OCI-LY3 (cell line): ENCODE results near the gene DENND2A.
"Not testable (repeated sequence)": the region's sequence is repeated elsewhere in the genome, so short reads cannot be mapped to it uniquely, and the experiment has no call there.

Experiments
- H2AFZ ChIP-seq: fragments of 200-600, 300-600 bp; shearing (Covaris generic); 2 replicates; pipeline ENCODE4 v1.6.0; 2014; ENCODE audit warnings: antibody characterized with exemption, low read depth, low read length
- H3K27ac ChIP-seq: fragments of 200-600, 300-600 bp; sonication (generic); 2 replicates; pipeline ENCODE4 v1.5.1; 2014; ENCODE audit warnings: mild to moderate bottlenecking, low read length, moderate library complexity, mixed read lengths
- H3K27me3 ChIP-seq: fragments of 200-600, 300-600 bp; sonication (generic); 2 replicates; pipeline ENCODE4 v1.6.1; 2014; ENCODE audit warnings: low read depth, low read length, mixed read lengths
- H3K36me3 ChIP-seq: fragments of 200-600, 300-600 bp; sonication (generic); replicated peaks from 2 replicates; pipeline ENCODE3; 2014; ENCODE audit warnings: low read depth, low read length, mixed read lengths
- H3K4me1 ChIP-seq: fragments of 300-600, 200-600 bp; sonication (generic); 2 replicates; pipeline ENCODE4 v1.6.1; 2014; ENCODE audit warnings: low read length, mixed read lengths
- H3K4me2 ChIP-seq: fragments of 200-600, 300-600 bp; sonication (generic); 2 replicates; pipeline ENCODE4 v1.6.1; 2014; ENCODE audit warnings: low read length, mixed read lengths
- H3K4me3 ChIP-seq: fragments of 300-600, 200-600 bp; sonication (generic); 2 replicates; pipeline ENCODE4 v1.5.1; 2014; ENCODE audit warnings: antibody characterized with exemption, mild to moderate bottlenecking, low read length, moderate library complexity
- H3K79me2 ChIP-seq: fragments of 300-600, 200-600 bp; shearing (Covaris generic); 2 replicates; pipeline ENCODE4 v1.6.1; 2014; ENCODE audit warnings: mild to moderate bottlenecking, low read length, mixed read lengths
- H3K9ac ChIP-seq: fragments of 300-600, 200-600 bp; shearing (Covaris generic); 2 replicates; pipeline ENCODE4 v1.6.0; 2014; ENCODE audit warnings: mild to moderate bottlenecking, low read length, moderate library complexity
- H3K9me3 ChIP-seq: fragments of 200-600, 300-600 bp; shearing (Covaris generic); 2 replicates; pipeline ENCODE4 v1.6.1; 2014; ENCODE audit warnings: low read length, mixed read lengths; ENCODE audit not compliant: insufficient read depth
- H4K20me1 ChIP-seq: fragments of 200-600, 300-600 bp; sonication (generic); 2 replicates; pipeline ENCODE4 v1.6.1; 2016; ENCODE audit warnings: low read length, mixed read lengths; ENCODE audit not compliant: insufficient read depth
- CTCF ChIP-seq: fragments of 200-600, 300-600 bp; sonication (generic); IDR thresholded peaks from 2 replicates; pipeline ENCODE4 v1.5.1; 2014; ENCODE audit warnings: antibody characterized with exemption, low read length, low read depth
- EZH2phosphoT487 ChIP-seq: fragments of 200-600 bp; shearing (Covaris generic); IDR thresholded peaks from 2 replicates; pipeline ENCODE4 v1.6.1; 2018; ENCODE audit warnings: antibody characterized with exemption, mixed run types, low read depth

DENND2A gene

GRCh38 chr7:140570120-140570519 lies 70.5 kb downstream of the DENND2A start:
- Histone ChIP-seq H3K4me3 (no peak overlapping the region), H3K9me3 (no peaks in the 10 kb centered on the region), H3K9ac (no peak overlapping the region), H4K20me1 (no peaks in the 10 kb centered on the region), H3K27me3 (0 out of 2 replicates have a peak, but pooled peaks cover 17% of the 10 kb centered on the region), H3K27ac (no peak overlapping the region), H2AFZ (no peak overlapping the region), H3K36me3 (no peaks in the 10 kb centered on the region), H3K4me2 (no peak overlapping the region), H3K79me2 (no peaks in the 10 kb centered on the region), H3K4me1 (no peaks in the 10 kb centered on the region)
- TF ChIP-seq EZH2phosphoT487 (no peak), CTCF (no peak)

GRCh38 chr7:140568021-140568813 lies 72.4 kb downstream of the DENND2A start:
- TF ChIP-seq EZH2phosphoT487 (no peak), CTCF (no peak)

GRCh38 chr7:140566186-140566585 lies 74.4 kb downstream of the DENND2A start:
- H3K4me1 ChIP-seq, H3K27ac ChIP-seq, H3K27me3 ChIP-seq, H3K36me3 ChIP-seq, H3K4me2 ChIP-seq, H2AFZ ChIP-seq, H4K20me1 ChIP-seq, H3K79me2 ChIP-seq, H3K9ac ChIP-seq, H3K9me3 ChIP-seq, H3K4me3 ChIP-seq: not testable (repeated sequence)

More at GRCh38 chr7:140568021-140568813, 72.4 kb downstream of the DENND2A start:
- no peak overlapping the region for H3K9ac ChIP-seq
- H3K4me1 ChIP-seq = no peaks in the 10 kb centered on the region
- H3K27me3 ChIP-seq = peaks cover 8% of the 10 kb centered on the region; the same call in 1 of the 2 replicates
- no peak overlapping the region for H3K4me2 ChIP-seq
- no peak overlapping the region for H3K4me3 ChIP-seq
- no peak overlapping the region for H3K27ac ChIP-seq
- no peaks in the 10 kb centered on the region for H4K20me1 ChIP-seq
- no peaks in the 10 kb centered on the region for H3K79me2 ChIP-seq
- no peaks in the 10 kb centered on the region for H3K9me3 ChIP-seq
- H3K36me3 ChIP-seq = no peaks in the 10 kb centered on the region
- H2AFZ ChIP-seq = no peak overlapping the region

- not testable (repeated sequence) for H3K36me3 ChIP-seq, H3K9me3 ChIP-seq, H3K27me3 ChIP-seq, H3K79me2 ChIP-seq, H2AFZ ChIP-seq, H4K20me1 ChIP-seq, H3K9ac ChIP-seq, H3K4me1 ChIP-seq, H3K4me3 ChIP-seq, H3K27ac ChIP-seq, H3K4me2 ChIP-seq
Measured at GRCh38 chr7:140565761-140566160, 74.9 kb downstream of the DENND2A start.

- Histone ChIP-seq H4K20me1 (no peaks in the 10 kb centered on the region), H3K36me3 (no peaks in the 10 kb centered on the region), H3K4me1 (no peaks in the 10 kb centered on the region), H2AFZ (no peak overlapping the region), H3K9me3 (no peaks in the 10 kb centered on the region), H3K79me2 (no peaks in the 10 kb centered on the region), H3K9ac (no peak overlapping the region), H3K27me3 (peaks cover 13% of the 10 kb centered on the region; the same call in 1 of the 2 replicates), H3K27ac (no peak overlapping the region), H3K4me3 (no peak overlapping the region), H3K4me2 (no peak overlapping the region)
- no peak for TF ChIP-seq EZH2phosphoT487
Measured at GRCh38 chr7:140564643-140565042, 76.0 kb downstream of the DENND2A start.
